Stimulated activated CD8-positive, alpha-beta memory T cell treated with anti-CD3 and anti-CD28 coated beads, Interleukin-12 subunit alpha, Interleukin-12 subunit beta, amount 100 ng/mL, for 4 hours (primary cell): ENCODE results near the gene RBM17.
"Not testable (repeated sequence)": the region's sequence is repeated elsewhere in the genome, so short reads cannot be mapped to it uniquely, and the experiment has no call there.

Experiments used
- DNase-seq: peaks from one replicate; pipeline ENCODE4 v3.0.0-alpha.2; 2020; ENCODE audit warnings: low read depth

The RBM17 gene

DNA sequence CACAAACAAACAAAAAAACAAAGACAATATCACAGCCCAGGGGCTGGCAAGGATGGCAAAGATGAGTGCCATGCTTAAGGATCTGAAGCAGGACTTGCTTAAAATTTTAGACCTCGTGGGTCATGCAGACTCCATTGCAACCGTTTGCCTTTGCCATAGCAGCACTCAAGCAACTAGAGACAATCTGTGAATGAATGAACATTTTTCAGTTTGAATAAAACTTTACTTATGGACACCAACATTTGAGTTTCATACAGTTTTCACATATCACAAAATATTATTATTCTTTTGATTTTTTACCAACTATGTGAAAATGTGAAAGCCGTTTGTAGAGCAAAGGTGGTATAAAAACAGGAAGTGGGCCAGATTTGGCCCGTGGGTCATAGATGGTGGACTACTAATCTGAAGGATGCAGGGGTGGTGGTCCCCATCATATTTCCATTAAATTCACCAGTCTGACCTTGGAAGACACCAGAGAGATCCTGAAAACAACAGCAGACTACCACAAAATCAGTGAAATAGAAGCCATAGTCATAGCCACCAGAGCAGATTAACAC is 8.3 kb upstream of the RBM17 start:
- no peak for DNase-seq

DNA sequence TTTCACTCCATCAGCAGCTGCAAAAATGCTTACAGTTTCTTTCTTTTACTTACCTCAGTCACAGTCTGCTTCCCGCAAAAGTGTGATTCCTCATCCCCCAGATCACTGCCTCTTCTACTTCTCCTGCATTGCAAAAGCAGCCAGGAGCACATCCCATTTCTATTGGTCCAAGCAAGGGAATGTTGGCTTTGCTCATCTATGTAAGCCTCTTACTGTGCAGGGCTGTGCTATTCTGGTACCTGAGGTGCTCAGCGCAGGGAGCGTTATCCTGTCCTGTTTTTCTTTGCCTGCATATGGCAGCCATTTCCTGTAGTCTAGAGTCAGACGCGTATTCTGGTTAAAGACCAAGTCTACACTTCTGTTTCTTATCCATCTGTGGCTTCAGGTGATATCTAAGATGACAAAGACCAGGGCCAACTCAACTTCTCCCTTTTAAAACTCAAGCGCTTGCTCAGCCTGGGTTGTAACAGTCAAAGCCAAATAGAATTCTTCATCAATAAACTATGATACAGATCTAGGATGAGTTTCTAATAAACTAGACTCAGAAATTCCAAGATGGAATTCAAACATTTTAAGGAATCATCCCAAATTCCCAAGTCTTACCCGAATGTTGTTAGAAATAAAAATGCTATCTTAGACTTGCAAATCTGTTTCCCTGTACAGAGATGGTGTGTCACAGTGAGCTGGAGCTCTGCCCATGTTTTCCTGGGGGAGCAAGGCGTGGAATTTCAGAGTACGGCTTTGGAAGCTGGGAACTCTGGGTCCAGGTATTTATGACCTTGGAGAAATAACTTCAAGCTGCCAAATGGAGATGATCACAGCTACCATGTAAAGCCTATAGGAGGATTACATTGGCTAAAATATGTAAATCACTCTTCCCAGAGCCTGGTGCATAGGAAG is 6.1 kb upstream of the RBM17 start:
- DNase-seq: no peak

DNA sequence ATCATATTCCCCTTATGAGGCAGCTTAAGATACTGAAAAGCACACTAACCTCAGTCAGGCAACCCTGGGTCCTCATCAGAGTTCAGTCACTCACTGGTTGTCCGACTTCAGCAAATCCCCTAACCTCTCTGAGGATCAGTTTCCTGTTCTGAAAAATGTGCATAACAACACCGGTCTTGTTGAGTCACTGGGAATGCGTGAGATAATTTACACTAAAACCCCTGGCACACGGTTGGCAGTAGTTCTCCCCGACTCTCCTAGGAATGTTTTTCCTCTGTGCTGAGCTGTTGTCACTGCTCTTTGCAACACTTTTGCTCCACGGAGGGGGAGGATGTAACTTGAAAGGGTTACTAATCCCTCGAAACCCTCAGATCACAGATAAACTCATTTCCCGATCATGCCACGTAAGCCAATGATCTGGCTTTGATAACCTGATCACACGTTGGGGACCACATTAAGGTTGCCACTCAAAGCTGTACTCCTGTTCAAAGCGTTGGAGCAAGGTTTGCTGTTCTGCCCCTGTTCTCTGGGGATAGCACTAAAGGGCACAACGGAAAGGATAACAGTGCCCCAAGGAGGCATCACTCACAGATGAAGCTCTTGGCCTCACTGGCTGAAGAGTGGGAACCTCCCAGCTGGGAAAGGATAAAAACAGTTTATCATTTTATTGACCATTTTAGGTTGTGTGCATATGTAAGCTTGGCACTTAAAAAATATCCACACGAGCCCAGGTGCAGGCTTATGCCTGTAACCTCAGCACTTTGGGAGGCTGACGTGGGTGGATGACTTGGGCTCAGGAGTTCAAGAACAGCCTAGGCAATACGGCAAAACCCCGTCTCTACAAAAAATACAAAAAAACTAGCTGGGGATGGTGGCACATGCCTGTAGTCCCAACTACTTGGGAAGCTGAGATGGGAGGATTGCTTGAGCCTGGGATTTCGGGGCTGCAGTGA is 5.0 kb upstream of the RBM17 start:
- DNase-seq: no peak

DNA sequence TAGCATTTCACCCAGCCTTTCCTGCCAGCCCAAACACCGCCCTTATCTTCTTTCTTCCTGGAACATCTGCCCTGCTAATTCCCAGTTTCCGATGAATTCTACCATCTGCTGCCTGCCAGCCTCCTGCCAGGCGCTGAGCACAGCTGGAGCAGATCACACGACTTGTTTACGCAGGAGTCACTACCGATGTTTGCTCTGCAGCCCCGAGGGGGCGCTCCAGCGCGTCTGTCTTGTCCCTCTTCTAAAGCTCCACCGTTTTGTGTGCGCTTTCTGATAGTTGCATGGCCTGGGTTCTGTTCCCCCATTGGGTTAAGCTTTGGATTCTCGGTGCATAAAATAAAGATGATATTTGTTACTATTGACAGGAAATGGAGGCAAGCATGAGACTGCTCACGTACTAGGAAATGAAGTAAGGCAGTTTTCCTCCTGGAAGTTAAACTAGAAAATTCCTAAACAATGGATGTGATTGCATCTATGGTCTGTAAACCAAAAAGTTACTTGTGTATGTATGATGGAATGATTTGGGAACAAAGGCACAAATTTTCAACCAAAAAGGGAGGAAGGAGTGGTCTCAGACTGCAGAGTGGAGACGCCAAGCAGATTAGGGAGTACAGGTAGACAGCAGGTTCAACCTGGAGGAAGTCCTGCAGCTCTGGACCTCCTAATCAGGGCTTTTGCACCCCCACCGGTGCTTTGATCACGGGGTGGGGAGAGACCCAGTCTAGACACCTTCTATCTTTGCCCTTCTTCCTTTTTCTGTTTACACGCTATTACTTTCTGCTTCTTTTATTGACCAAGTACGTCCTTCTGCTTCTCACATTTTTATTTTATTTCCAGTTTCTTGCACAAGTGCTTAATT is 2.2 kb upstream of the RBM17 start:
- DNase-seq: peak; percentile 68

DNA sequence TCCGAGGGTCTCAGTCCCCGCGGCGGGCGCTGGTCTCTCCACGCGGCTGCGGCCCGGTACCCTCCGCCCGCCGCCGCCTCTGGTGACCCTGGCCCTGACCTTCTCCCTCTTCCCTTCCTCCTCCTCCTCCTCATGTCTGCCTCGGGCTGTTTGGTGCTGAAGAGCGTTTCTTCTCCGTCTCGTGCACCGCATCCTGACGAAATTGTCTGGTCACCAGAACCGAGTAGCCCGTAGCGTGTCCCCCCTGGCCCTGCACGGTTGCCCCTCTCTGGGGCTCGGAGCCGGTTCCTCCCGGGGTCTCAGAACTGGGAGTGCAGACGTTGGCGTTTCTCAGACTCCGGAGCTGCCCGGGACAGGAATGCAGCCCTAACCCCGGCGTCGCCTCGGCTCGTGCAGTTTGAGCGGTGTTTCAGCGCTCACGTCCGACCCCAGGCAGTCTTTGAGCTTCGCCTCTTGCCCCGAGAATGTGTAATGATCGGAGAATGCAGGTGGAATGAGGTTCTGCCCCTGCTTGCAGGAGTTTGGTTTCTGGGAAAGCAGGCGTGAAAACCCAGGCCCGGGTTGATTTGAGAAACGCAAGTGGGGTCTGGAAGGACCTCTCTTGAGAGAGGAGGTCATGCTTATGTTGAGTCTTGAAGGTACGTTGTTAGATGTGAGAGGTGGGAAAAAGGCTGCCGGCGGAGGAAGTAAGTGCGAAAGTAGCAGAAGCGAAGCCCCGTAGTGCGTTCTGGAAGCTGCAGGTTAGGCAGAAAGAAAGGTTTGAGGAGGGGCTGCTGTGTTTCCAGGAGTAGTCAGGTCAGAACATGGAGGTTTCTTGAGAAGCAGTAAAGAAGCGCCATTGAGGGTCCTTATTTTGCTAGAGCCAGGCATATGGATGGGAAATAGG is 743 bp downstream of the RBM17 start:
- DNase-seq: no peak

DNA sequence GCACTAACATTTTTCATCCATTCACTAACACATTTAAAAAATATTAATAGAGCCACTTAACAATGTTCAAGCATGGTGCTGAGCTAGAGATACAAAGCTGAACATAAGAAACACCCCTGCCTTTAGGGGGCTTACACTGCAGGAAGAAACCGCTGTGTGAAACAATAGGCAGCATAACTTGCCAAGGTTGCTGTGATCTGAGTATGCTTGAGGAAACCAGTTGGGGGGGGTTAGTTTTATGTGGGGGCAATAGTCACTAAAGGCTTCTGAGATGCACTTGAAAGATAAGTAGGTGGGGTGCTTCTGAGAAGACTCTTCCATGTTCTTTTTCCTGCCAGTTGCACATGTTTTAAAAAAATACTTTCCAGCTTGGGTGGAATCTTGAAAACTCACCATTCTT is 2.8 kb downstream of the RBM17 start:
- DNase-seq: no peak

DNA sequence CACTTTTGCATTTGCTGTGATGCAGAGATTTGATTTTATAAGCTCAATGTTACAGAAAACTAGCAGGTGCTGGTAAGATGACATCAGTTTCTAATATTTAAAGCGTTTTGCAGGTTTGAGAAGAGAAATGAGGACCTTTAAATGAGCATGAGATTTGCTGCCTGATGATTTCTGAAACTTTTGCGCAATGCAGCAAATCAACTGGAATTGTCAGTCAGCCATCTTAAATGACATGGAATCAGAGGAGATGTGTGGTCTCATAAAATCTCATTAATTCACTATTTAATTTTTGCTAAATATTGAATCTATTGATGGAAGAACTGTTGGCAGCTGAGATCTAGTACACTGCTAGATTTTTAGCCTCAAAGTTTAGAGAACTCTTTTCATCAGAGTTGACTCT is 3.9 kb downstream of the RBM17 start:
- no peak for DNase-seq

DNA sequence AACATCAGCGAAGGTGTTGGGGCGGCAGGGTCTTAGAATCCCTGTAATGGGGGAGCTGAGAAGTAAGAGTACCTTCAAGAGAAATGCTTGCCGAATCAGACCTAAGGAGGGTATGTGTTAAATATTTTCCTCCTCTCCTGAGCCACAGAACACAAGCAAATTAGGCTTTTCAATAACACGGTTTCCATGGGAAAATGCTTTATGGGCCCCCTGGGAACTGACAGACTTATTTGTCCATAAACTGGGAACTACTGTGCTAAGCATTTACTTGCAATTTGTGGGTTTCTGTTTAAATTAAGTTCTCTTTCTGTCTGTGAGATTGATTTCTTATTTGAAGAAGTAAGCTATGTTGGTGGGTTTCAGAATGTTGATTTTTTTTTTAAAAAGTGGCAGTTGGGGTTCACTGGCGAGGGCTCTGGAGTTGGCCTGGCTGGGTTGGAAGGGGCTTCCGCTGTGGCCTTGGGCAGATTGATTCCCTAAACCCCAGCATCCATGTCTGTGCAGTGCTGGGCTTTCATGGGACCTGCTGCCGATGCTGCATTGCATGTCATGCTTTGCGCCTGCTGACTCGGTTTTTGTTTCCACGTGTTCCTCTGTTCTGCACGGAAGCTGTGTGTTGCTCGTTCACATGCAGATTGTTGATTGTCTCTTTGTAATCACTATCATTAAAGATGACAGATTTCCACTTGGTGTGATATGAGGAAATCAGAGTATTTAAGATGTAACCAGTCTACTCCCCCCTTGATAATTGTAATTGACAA is 7.2 kb downstream of the RBM17 start:
- DNase-seq: no peak

DNA sequence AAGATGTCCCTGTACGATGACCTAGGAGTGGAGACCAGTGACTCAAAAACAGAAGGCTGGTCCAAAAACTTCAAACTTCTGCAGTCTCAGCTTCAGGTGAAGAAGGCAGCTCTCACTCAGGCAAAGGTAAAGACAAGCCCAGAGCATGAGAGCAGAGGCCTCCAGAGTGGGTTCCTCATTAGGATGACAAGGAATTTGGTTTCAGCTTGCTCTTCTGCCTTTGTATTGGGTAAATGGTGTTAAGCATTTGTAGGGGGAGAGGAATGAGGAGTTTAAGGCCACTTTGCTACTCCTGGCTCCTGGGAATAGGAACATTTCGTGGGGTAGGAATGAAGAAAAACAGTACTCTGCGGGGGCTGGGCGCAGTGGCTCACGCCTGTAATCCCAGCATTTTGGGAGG is 8.2 kb downstream of the RBM17 start:
- no peak for DNase-seq

DNA sequence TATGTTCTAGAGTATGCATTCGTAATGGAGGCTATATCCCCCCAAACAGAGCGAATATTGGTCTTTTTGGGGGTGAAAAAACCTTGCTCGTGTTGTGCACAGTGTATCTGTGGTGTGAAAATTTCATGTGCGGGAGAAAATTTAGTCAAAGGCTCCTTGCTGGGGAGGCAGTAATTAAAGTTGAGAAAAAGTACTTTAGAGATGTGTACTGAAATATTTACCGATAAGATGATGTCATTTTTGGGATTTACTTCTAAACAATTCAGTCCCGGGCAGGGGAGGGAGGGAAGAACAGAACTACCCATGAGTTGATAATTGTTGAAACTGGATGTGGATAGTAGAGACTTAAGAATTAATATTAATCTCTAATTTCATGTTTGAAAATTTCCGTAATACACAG is 9.3 kb downstream of the RBM17 start:
- DNase-seq: no peak

DNA sequence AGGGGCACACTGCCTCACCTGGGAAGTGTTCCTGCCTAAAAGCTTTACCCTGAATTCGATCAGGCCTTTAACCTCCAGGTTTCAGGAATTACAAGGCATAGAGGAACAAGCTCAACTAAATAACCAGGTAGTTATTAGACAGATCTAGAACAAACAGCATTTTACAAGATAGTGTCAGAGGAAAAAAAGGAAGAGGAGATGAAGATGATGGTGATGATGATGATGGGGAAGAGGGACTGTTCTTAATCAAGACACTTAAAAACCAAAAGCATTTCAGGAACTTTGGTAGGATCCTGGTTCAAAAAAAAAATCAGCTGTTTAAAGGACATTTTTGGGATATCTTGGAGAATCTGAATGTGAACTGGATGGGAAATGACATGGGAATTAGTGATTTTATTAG is 11.5 kb downstream of the RBM17 start:
- DNase-seq: no peak

DNA sequence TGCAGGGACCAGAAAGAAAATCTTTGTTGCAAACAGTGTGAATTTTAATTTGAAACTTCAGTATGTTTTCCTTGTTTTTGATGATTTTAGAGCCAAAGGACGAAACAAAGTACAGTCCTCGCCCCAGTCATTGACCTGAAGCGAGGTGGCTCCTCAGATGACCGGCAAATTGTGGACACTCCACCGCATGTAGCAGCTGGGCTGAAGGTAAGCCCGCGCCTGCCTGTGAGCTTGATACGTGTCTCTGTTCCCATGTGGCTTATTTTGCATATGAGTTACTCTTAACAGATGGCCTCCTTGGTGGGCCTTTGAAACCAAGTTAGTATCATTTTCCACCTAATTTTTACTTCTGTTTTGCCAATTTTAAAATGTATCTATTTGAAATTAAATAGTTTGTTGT is 12.3 kb downstream of the RBM17 start:
- no peak for DNase-seq

DNA sequence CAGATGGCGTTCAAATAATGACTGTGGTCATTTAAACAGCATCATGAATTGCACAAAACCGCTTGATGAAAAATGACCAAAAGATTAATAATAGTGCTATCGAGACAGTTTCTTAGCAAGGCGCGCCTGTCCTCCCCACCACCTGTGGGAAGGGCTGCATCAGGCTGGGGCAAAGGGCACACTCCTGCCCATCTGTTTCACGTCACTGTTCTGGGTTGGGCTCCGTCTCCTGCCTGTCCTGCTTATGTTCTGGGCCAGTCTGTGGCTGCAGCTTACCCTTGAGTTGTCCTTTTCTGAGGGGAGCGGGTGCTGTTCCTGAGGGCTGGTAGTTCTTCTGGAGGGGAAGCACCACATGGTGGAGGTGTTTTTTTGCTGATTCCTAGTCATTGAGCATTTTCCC is 13.3 kb downstream of the RBM17 start:
- no peak for DNase-seq

DNA sequence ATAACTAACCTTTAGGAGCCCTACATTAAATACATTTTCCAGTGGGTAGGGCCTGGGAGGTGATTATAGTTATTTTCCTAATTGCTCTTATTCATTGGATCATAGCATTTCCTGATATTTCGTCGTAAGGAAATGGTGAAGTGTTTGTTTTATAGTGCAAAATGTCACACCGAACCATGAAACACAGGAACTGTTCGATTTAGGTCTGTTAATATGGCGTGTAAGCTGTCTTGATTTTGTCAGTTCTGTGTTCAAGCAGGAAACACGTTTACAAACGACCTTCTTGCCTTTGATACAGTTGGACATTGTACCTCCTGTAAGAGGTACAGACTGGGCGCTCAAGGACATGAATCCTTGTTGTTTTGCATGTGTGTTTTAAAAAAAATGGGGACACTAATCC is 14.8 kb downstream of the RBM17 start:
- DNase-seq: no peak

DNA sequence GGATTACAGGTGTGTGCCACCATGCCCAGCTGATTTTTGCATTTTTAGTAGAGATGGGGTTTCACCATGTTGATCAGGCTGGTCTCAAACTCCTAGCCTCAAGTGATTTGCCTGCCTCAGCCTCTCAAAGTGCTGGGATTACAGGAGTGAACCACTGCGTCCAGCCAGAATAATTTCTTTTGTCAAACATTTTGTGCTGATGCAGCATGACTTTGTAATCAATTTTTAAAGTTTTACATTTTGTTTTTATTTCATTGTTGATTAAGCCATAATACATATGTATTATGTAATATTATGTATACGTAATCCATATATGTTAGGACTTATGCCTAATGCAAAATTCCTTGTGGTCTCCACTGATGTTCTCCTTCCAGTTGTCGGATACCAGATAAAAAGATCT is 18.8 kb downstream of the RBM17 start:
- not testable (repeated sequence) for DNase-seq

DNA sequence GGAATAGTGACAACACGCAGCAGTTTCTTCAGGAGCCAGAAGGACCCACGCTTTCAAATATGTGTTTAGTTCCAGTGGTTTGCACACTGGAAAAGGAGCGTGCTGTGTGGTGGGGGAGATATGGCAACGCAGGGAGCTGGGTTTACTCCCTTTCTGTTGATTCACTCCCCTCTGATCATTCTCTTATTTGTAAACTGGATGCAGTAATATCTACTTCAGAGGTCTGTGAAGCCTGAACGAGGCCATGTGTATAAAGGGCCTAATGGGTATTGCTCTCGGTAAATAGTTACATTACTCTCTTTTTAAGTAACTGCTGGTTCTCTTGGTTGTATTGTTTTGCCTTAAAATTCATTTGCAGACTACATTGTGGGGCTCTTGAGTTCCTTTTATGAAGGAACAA is 19.2 kb downstream of the RBM17 start:
- no peak for DNase-seq

DNA sequence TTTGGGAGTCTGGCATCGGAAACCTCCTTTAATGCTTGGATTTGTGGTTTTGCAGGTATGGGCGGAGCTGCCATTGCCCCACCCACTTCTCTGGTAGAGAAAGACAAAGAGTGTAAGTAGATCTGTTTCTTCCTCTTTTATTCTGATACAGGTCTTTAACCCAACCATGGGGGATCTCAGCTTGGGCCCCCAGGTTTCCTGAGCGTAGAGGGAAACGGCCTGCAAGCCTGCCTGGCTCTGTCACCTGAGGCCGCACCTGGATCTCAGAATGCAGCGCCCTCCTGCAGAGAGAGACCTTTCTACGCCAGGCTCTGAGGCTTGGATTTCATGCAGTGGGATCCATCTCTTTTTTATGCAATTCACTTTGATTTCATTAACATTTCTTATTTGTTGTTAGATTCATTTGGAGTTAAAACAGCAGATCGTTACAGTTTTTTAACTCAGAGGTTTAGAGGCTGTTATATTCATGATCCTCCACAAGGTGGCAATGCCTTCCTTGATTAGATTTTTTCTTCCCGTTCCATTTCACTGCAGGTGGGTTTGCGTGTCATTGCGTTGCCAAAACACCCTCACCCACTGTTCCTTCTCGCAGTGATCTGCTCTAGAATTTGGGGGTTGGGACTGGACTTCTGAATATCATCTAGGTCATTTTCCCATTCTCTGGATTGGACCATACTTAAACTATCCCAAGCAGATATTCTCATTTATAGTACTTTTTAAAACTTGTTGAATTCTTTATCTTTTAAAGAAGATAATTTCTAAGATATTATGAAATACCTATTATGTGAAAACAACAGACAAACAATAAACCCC is 20.0 kb downstream of the RBM17 start:
- DNase-seq: no peak

DNA sequence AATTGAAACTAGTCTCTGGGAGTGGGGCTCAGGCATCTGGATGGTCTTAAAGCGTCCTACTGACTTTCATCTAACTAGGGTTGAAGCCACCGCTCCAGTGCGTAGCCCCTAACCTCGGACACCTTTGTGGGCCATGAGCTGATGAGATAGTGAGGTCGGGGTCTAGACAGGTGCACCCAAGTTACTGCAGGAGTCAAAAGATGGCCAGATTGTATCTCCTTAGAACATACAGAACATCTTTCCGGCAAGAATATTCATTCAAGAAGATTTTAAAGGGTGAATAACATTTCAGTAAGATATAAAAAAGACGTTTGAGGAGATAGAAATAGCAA is 20.6 kb downstream of the RBM17 start:
- no peak for DNase-seq

DNA sequence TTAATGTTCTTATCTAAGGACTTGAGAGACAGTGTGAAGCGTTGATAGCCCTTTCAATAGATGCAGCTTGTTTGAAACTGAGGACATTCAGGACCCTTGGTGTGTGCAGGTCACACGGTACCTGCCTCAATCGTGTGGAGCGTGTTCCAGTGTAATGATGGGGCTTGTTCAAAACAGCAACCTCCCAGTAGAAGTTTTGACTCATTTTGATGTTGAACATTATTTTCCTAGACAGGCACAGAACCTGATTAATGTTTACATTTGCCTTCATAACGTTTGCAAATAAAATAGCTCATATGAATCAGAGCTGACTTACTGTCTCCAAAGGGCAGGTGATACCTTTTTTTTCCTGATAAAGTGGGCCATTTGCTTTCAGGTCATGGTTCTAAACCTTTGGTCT is 21.3 kb downstream of the RBM17 start:
- DNase-seq: no peak
